Measurements from ENCODE around the gene CELF2.

The CELF2 gene

GRCh38 chr10:11215471-11215870 lies 197.8 kb downstream of the CELF2 start:
- no peak for DNase-seq (ENCODE audit: low read depth in 1 of 2, low spot score in 1 of 2)

DNA sequence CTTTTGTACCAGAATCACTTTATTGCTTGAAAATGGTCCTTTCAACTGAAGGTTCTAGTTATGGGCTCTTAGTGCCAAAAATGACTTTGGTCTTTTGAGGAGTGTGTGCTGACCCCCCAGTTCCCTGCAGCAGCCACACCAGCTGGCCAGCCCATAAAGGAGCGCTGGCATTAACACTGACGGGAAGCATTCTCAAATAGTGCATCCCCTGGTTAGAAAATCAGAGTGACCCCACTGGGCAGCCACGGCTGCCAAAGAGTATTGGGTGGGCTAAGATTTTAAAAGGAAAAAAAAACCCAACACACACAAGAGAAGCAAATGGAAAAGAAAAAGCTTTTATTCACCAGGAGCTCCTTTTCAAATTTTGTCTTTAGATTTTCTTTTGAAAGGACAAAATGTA lies 199.8 kb downstream of the CELF2 start:
- DNase-seq (ENCODE audit: low read depth in 1 of 2, low spot score in 1 of 2): no peak

GRCh38 chr10:11218395-11218794 lies 200.7 kb downstream of the CELF2 start:
- DNase-seq (ENCODE audit: low read depth in 1 of 2, low spot score in 1 of 2): peak in 1 of 2 donors; percentile 46

GRCh38 chr10:11219431-11219830 lies 201.8 kb downstream of the CELF2 start:
- DNase-seq (ENCODE audit: low read depth in 1 of 2, low spot score in 1 of 2): no peak

DNA sequence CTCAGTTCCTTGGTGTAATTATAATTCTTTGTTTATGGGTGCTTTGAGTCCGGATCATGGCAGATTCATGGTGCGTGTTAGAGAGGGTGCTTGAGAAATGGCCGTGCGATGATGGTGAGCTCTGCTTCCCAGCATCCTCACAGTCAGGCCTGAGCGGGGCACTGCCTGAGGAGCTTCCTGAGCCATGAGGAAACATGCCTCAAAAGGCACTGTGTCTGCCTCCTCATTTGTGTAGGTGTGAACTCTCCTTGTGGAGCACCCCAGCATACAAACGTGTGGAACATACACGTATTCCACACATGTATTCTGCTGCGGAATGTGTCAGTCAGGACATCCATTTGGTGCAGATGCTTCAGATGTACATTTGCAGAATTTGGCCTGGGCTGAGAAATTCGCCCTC lies 205.4 kb downstream of the CELF2 start:
- no peak for DNase-seq (ENCODE audit: low read depth in 1 of 2, low spot score in 1 of 2)

- DNase-seq (ENCODE audit: low read depth in 1 of 2, low spot score in 1 of 2): no peak
Observed at GRCh38 chr10:11223507-11224140, 206.0 kb downstream of the CELF2 start.

- DNase-seq (ENCODE audit: low read depth in 1 of 2, low spot score in 1 of 2): no peak
Observed at GRCh38 chr10:11224321-11224720, 206.6 kb downstream of the CELF2 start.

DNA sequence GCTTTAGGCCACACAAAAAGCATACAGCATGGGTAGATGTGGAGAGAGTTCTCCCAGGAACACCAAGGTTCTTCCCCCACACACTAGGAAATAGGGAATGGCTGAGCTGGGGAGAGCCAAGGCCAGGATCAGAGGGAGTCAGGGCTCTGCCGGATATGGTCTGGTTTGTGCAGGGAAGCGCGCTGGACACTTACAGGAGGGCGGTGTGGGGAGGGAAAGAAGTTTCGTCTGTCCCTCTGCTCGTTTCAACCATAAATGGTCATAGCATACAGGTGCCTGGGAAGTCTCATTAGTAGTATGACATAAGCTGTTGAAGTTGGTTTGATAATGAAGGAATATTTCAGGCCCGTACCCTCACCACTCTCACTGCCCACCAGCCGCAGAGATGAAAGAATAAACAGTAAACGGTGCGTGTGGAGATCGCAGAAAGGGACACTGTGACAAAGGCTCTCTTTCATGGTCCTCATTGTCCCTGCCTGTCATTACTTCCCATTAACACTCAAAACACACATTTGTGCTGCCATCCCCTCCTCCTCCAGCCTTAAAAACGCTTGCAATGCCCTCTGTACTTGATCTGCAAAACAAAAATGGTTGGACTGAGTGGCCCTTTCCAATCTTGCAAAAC lies 207.2 kb downstream of the CELF2 start:
- no peak for DNase-seq (ENCODE audit: low read depth in 1 of 2, low spot score in 1 of 2)

DNA sequence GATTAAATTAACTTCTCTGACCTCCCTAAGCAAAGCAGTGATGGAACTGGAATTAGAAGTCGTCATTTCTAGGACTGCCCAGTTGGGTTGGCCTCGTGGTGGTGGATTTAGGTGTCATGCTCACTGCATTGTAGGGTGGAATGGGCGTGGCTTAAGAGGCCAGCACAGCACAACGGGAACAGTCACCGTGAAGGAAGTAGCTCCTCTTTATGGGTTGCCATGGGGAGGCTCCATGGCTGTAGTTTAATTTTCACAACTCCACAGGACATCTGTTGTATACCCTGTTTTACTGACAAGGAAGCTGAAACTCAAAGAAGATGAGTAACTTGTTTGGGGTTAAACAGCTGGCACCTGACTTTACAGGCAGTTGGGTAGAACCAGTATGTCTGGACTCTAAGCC lies 208.3 kb downstream of the CELF2 start:
- no peak for DNase-seq (ENCODE audit: low read depth in 1 of 2, low spot score in 1 of 2)

DNA sequence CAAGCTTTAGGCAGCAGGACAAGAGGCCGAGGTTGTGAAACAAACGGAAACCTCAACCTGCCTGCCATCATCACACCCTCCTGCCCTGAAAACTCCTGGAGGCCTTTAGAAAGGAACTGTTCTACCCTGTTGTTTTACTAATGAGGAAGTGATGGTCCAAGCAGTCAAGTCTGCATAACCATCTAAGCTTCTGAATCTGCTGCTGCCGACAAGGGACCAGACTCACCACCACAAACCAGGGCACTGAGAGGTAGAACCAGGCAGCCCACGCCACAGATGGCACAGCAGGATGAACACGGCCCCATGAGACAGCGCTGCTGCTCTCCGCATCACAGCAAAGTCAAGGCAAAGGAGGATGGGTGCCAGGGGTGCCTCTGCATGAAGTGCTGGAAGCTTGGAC lies 209.4 kb downstream of the CELF2 start:
- DNase-seq (ENCODE audit: low read depth in 1 of 2, low spot score in 1 of 2): no peak

DNA sequence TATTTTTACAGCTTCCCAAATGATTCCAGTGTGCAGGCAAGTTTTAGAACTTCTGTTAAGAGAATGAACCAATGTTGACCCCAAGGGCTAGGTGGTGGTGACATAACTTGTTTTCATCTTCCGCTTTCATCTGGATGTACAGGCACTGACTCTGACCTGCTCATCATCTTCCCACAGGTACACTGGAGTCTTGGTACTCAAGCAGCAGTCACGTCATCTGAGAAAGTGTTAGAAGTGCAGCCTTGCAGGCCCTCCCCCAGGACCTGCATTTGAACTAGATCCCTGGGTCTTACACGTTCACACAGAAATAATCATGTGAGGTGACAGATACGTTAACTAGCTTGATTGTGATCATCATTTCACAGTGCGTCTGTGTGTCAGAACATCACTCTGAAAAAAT lies 212.2 kb downstream of the CELF2 start:
- no peak for DNase-seq (ENCODE audit: low read depth in 1 of 2, low spot score in 1 of 2)

DNA sequence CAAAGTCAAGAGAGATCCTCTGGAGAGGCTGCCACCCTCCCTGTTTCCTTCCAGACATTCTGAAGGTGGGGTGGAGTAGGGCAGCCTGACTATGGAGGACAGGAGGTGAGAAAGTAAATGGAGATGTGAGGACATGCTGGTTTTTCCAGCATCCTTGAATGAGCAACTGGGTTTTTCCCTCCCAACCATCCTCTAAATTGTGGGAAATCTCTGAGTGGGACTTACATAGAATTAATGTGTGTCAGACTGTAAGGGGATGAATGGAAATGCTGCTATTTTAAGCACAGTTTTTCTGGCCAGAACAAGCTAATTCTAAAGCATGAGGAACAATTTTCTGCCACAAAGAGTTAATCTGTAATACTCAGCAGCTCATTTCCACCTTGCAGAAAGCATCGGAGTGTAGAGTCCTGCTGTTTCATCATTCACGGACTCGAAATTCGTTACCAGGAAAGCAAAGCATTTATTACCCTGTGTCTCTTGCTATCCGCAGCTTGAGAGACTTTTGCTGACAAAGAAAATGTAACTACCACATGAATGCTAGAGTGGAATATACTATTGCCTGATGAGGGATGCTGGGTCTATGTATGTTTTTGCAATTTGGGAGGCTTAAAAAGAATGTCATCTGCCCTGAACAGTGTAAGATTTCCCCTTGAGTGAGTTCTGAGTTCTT lies 213.0 kb downstream of the CELF2 start:
- DNase-seq (ENCODE audit: low read depth in 1 of 2, low spot score in 1 of 2): no peak

DNA sequence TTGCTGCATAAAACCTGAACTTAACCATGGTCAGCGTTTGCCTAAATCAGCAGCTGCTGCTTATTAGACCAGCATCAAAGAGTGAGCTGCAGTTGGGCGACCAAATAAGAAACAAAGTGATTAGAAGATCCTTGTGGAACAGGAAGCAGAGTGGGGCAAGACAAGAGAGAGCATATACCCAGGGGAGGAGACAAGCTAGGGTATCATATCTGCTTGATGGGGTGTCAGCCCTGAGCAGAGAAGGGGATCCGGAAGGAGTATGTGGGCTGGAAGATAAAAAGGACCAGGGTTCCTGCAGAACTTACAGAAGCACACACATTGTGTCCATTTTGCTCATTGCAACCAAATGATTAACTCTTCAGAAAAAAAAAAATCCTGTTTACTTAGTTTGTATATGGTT lies 213.6 kb downstream of the CELF2 start:
- DNase-seq (ENCODE audit: low read depth in 1 of 2, low spot score in 1 of 2): no peak

DNA sequence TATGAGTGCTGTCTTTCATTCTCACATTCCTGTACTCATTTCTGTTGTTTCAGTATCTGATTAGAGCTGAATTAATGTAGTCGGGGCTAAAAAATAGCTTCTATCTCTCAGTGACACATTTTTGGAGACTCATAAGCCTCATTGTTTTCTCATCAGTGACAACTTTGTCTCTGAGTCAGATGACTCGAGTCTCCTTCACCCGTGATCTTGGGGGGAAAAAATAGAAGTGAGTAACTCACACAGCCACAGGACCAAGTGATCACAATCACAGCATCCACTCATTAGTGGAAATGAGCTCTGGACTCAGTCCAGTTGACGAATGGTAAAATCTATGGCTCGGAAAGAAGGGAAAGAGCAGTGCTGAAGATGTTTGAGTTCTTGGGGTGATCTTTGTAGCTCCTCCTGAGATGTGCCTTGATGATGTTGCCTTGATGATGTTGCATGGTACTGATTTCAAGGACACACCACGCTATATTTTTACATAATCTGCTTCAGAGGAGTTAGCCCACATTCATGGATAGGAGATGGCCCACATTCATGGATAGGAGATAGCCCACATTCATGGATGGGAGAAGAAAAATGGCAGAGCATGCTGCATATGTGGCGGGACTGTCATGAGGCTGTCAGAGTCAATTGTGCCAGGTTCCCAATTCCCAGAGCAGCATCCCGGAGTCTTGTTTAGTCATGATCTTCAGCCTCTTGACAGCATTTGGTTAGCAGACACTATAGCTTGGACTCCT lies 214.7 kb downstream of the CELF2 start:
- no peak for DNase-seq (ENCODE audit: low read depth in 1 of 2, low spot score in 1 of 2)

- no peak for DNase-seq (ENCODE audit: low read depth in 1 of 2, low spot score in 1 of 2)
Observed at GRCh38 chr10:11234857-11235531, 217.3 kb downstream of the CELF2 start.

GRCh38 chr10:11235771-11236170 lies 218.1 kb downstream of the CELF2 start:
- DNase-seq (ENCODE audit: low read depth in 1 of 2, low spot score in 1 of 2): no peak

DNA sequence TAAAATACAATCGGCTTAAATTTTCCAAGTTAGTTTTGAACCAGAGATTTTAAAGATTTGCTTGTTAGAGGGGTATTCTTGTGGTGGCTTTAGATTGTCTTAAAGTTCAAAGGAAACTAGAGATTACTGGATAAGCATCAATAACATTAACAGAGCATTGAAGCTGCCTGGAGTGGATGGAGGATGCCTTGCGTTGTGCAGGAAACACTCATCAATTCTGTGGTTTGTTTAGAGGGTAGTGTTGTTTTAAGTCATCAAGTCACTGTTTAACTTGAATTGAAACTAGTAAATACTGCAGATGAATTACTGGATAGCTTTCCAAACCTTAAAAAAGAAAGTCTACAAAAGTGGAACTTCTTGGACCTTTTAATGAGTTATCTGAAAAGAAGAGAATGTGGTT lies 218.6 kb downstream of the CELF2 start:
- no peak for DNase-seq (ENCODE audit: low read depth in 1 of 2, low spot score in 1 of 2)

DNA sequence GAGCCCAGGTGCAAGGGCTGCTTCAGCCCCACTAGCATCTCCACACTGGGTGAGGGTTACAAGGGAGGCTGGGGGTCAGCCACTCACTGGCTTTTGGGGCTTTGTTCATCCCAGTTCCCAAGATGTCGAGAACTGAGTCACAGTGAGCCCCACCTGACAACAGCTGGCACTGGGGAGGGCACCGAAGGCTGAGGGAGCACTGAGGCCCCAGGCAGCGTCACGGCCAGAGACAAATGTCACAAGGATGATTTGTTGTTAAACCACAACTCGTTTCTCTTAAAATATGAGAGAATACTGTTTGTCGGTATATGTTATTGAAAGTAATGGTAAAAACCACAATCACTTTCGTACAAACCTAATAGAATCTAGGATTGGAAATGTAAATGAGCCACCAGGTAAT lies 219.9 kb downstream of the CELF2 start:
- DNase-seq (ENCODE audit: low read depth in 1 of 2, low spot score in 1 of 2): no peak

- DNase-seq (ENCODE audit: low read depth in 1 of 2, low spot score in 1 of 2): no peak
Observed at GRCh38 chr10:11238893-11239292, 221.2 kb downstream of the CELF2 start.

DNA sequence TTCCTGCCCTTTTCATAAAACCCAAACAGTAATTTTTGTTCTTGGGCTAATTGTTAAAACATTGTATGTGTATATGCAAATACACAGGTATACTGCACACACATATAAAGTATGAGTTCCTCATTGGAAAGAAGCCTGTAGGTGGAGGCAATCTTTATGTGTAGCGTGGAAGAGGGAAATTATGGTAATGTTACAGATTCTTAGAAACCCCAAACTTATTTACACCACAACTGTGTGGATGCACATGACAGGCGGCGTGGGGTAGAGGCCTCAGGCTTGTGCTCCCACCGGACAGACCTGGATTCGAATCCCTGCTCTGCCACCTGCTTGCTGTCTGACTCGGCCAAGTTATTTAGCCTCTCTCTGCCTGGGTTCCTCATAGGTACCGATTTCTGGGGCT lies 223.0 kb downstream of the CELF2 start:
- DNase-seq (ENCODE audit: low read depth in 1 of 2, low spot score in 1 of 2): no peak
